Ureter (tissue), 1 donor: ENCODE measurements around the gene OBSCN. TPM values are rescaled to one million over a fixed set of nuclear protein-coding genes. Genes with fewer than 3 reads are reported as not detected.
"Not testable (repeated sequence)": the region's sequence is repeated elsewhere in the genome, so short reads cannot be mapped to it uniquely, and the experiment has no call there.

Source experiments
- DNase-seq: peaks from one replicate; pipeline ENCODE4 v3.0.0-alpha.2; 2020; ENCODE audit warnings: low spot score
- total RNA-seq: library from RNA; stranded (reverse); gene quantifications from one replicate; pipeline ENCODE4 v1.2.4, GENCODE V29; 2023
- donor health status: DM: yes; HTN: yes; CAD: no.

OBSCN gene
- total RNA-seq, 1 donor from 2014 or later: 42.2 TPM

- no peak for DNase-seq
These were observed 38.5 kb upstream of the OBSCN start for GRCh38 chr1:228169345-228169744.

- DNase-seq: no peak
These were observed 37.2 kb upstream of the OBSCN start for GRCh38 chr1:228170666-228171065.

GRCh38 chr1:228171221-228171891 lies 36.5 kb upstream of the OBSCN start:
- DNase-seq: no peak

GRCh38 chr1:228172591-228173527 lies 35.0 kb upstream of the OBSCN start:
- no peak for DNase-seq

GRCh38 chr1:228173528-228174481 lies 34.0 kb upstream of the OBSCN start:
- not testable (repeated sequence) for DNase-seq

- DNase-seq: no peak
These were observed 33.1 kb upstream of the OBSCN start for GRCh38 chr1:228174482-228175315.

GRCh38 chr1:228175316-228176023 lies 32.4 kb upstream of the OBSCN start:
- no peak for DNase-seq

- DNase-seq: no peak
These were observed 31.8 kb upstream of the OBSCN start for GRCh38 chr1:228176024-228176395.

- no peak for DNase-seq
These were observed 31.2 kb upstream of the OBSCN start for GRCh38 chr1:228176461-228177182.

GRCh38 chr1:228177183-228177475 lies 30.7 kb upstream of the OBSCN start:
- DNase-seq: no peak

GRCh38 chr1:228177721-228178710 lies 29.8 kb upstream of the OBSCN start:
- no peak for DNase-seq

- no peak for DNase-seq
These were observed 28.8 kb upstream of the OBSCN start for GRCh38 chr1:228178737-228179684.

- no peak for DNase-seq
These were observed 27.4 kb upstream of the OBSCN start for GRCh38 chr1:228180271-228180958.

GRCh38 chr1:228180959-228181644 lies 26.7 kb upstream of the OBSCN start:
- DNase-seq: no peak

- DNase-seq: no peak
These were observed 26.2 kb upstream of the OBSCN start for GRCh38 chr1:228181645-228182034.
